HG02943 (cell line): ENCODE data around the gene C11orf16.
A peak's percentile ranks its signal among the peaks of the same experiment; 100 is the strongest.
"Not testable (repeated sequence)": the region's sequence is repeated elsewhere in the genome, so short reads cannot be mapped to it uniquely, and the experiment has no call there.

ENCODE experiments used
- ATAC-seq: cut with Tn5 transposase; IDR thresholded peaks from one replicate; pipeline ENCODE4 v1.9.1; 2021; ENCODE audit warnings: mild to moderate bottlenecking, low read depth, moderate library complexity; ENCODE audit not compliant: unreplicated experiment

C11orf16 gene

GRCh38 chr11:8932564-8933180 lies at the start of gene C11orf16:
Gene C11orf16 (minus strand): TSS chr11:8932947. CDS start chr11:8932308, 639 bp downstream.
- ATAC-seq = no peak

- no peak for ATAC-seq
These were observed 47.7 kb upstream of the C11orf16 start for GRCh38 chr11:8980485-8980884.

- ATAC-seq = not testable (repeated sequence)
These were observed 46.6 kb upstream of the C11orf16 start for GRCh38 chr11:8979365-8979764.

- ATAC-seq = no peak
These were observed 40.4 kb upstream of the C11orf16 start for GRCh38 chr11:8973121-8973520.

- ATAC-seq = no peak
These were observed 39.2 kb upstream of the C11orf16 start for GRCh38 chr11:8971924-8972316.

GRCh38 chr11:8971196-8971923 lies 38.6 kb upstream of the C11orf16 start:
- no peak for ATAC-seq

DNA sequence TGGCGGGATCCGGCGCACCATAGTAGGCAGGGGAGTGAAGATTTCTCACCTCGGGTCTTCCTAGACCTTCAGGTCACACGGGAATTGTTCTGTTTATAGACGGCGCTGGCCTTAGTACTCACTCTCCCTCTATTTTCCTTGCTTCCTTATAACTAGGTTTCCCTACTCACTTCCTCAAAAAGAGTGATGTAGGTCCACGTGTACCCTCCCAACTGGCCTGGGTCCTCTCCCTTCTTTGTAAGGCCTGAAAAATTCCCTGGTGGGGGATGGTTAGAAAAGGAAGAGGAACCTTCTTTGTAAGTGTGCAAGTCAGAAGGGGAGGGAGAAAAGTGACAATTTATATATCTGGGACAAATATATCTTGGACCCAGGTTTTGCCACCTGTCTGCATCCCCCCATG lies 34.4 kb upstream of the C11orf16 start:
- no peak for ATAC-seq

DNA sequence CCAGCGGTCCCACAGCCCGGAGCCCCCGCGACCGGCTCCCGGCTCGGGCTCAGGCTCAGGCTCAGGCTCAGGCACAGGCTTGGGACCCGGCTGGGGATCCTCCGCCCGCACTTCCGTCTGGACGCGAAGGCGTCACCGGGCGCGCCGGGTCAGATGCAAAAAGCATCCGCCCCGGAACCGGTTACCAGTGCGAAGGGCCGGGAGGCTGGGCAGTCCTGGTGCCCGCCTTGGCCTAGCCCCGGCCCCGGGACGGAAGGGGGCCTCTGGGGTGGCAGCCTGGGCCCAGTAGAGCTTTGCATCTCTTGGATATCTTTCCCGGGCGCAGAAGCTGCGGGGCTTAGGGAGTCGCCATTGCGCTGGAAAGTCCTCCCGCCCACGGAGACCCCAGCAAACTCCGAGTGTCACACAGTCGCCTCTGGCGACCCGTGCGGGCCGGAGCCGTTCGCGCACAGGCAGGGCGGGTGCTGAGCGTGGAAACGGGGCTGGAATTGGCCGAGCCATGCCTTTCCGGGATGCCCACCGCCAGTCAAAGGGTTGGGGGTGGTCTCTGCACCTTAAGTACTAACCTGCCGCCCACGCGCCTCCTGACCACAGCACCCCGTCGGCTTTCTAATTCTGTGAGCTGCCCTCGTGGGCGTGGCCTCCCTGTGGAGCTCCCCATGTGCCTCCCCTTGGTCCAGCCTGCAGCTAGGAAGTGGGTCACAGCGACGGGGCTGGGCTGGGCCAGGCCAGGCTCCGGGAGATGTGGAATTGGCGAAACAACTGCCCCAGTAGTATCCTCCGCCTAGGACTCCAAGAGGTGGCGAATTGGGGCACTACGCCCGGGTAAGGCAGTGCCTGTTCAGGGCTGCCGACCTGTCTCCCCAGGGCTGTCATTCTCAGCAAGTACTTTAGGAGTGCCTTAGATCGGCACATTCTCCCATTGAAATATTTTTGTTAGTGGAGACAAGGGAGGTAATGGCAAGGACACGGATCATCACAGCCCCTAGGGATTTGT lies 31.9 kb upstream of the C11orf16 start, which contains the start of gene TMEM9B:
TMEM9B (minus strand) TSS at position 119 of the 997 bp plus-strand sequence. CDS start 129 bp downstream, outside the sequence.
- peak; percentile 82 for ATAC-seq

- peak; percentile 64 for ATAC-seq
These were observed 31.0 kb upstream of the C11orf16 start for GRCh38 chr11:8963569-8964323.

DNA sequence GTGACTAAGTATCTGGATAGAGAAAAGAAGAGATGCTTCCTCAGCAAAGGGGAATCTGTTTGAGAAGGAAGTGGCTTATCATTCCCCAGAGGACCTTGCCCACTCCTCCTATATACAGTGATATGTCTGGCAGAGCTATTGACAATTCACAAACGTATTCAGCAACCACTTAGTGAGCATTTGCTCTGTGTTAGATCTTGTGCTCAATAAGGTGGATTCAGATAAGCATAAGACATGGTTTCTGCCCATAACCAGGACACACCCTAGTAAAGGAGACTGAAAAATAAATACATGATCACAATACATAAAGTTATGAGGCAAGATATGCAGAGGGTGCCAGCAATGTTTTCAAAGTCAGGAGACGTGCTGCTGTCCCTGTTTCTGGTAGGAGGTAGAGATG lies 30.1 kb upstream of the C11orf16 start:
- ATAC-seq = no peak

DNA sequence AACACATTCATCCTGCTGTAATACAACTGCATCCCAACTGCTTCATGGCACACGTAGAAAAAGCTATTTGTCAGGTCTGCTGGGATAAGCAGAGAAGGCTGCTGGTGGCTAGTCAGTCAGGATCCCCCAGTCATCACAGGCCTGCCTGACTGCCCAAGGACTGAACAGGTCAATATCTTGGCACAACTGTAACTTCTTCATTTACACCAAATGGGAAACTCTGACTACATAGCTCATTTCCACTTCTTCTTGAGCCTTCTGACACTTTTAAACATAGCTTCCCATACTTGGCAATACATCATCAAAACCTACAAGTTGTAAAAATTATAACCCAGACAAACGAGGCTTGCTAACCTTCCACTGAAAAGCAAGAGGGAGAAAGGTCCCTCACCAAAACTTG lies 28.7 kb upstream of the C11orf16 start:
- no peak for ATAC-seq

DNA sequence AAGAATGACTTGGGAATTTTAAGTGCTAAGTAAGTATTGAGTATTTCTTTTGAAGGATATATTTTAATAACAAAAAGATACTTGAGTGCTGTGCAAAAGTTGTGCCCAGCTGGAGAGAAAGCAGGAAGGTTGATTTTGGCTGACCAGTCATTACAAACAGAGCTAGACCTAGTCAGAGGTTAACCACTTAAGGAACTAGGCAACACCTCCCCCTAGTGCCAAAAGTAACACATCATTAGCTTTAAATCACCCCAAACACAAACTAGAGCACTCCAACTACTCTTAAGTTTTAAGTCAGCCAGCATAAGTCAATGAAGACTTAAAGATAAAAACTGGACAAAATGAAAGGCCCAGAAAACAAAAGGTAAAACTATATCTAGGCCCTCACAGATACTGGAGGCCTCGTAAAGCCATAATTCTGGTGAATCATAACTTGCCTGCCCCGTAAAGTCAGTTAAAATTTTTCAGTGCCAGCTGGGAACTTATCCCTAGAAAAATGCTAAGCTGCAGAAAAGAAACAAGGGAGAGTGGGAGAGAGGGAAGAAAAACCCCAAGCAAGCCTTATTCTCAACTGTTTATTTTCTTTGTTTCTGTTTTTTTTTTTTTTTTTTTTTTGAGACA lies 26.9 kb upstream of the C11orf16 start:
- ATAC-seq = no peak

DNA sequence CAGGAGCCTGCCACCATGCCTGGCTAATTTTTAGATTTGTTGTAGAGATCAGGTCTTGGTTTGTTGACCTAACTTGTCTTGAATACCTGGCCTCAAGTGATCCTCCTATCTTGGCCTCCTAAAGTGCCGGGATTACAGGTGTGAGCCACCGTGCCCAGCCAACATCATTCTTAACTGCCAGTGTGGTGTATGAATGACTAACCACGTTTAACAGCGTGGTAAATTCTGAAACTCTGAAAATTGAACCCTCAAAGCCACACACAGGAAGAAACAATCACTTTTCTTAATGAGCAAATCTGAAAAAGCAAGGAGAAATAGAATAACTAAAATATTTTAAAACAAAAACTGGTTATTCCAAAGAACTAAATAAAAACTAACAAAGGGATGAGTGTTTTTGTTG lies 24.1 kb upstream of the C11orf16 start:
- no peak for ATAC-seq

GRCh38 chr11:8948886-8949285 lies 16.1 kb upstream of the C11orf16 start:
- no peak for ATAC-seq

GRCh38 chr11:8947230-8947943 lies 14.6 kb upstream of the C11orf16 start:
- no peak for ATAC-seq

- ATAC-seq = no peak
These were observed 9.8 kb upstream of the C11orf16 start, which contains the start of gene ASCL3 for GRCh38 chr11:8942518-8943066. Gene ASCL3 (minus strand): TSS chr11:8943016. CDS start chr11:8938161, 4,855 bp downstream.

- ATAC-seq = no peak
These were observed 8.8 kb upstream of the C11orf16 start for GRCh38 chr11:8941341-8942103.

GRCh38 chr11:8937659-8938058 lies 4.9 kb upstream of the C11orf16 start:
- no peak for ATAC-seq
